Mucosa of gallbladder (tissue), 1 donor: ENCODE results near the gene EEF1A2. TPM values are rescaled to one million over a fixed set of nuclear protein-coding genes. Genes with fewer than 3 reads are reported as not detected.

Experiments
- DNase-seq: peaks from one replicate; pipeline ENCODE4 v3.0.0-alpha.2; 2020; ENCODE audit warnings: low spot score
- total RNA-seq: library from RNA; stranded (reverse); gene quantifications from one replicate; pipeline ENCODE4 v1.2.1, GENCODE V29; 2021
- donor health status: DM: no; HTN: no; CAD: no.

Gene EEF1A2
- total RNA-seq, 1 donor from 2014 or later: 56.3 TPM

DNA sequence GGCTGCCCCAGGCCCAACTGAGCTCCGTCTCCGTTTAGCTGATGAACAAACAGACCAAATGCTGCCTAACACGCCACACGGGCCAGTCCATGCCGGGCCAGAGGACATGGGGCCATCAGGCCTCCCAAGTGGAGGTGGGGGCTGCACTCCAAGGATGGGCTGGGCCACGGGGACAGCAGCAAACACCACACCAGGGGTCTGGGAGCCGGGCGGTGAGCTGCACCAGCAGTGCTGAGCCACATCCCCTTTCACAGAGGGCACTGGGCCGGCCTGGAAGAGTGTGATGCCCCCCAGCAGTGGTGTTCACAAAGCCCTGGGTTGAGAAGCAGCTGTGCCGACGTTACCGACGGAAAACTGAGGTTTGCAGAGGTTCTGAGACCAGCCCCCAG lies 29.2 kb downstream of the EEF1A2 start:
- DNase-seq: no peak

DNA sequence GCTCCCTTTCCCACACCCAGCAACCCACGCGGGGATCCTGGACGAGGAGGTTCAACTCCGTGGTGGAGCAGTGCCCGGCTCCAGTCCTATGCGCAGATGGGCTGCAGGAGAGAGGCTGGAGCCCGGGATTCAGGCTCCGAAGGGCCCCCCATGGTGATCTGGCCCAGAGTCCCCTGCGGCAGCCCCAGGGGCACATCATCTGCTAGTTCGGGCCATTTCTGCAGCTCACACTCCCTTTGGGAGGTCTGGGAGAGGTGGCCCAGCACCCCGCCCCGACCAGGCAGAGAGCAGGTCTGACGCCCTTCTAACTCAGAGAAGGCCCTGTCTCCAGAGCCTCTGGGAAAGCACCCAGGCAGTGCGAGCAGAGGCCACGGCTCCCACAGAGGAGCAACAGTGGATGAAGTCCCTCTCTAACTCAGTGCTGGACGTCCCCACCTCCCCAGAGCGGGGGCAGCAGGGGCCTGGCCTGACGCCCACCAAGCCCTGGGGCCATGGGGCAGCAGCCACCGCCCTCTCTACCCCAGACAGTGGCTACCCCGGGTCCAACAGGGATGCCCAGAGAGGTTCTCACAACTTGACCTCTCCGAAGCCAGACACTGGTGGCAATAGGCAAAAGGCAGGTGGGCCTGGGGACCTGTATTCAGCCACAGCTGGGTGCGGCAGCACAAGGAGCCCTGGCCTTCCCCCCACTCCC lies 29.7 kb downstream of the EEF1A2 start:
- no peak for DNase-seq

DNA sequence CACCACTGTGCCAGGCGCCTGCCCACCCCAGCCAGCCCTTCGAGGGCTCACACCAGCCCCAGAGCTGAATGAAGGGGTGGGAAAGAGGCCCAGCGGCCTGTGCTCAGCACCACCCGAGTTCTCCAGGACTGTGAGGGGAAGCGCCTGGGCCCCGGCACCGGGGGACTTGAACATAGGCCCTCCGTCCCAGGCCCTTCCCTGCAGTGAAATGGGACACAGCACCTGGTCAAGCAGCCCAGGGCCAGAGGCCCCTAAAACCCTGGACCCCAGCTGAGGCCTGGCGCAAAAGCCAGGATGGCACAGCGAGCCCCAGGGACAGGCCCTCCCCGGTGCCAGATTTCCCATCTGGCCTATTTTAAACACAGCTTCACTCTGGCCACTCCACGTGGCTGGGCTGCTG lies 30.5 kb downstream of the EEF1A2 start:
- DNase-seq: no peak

DNA sequence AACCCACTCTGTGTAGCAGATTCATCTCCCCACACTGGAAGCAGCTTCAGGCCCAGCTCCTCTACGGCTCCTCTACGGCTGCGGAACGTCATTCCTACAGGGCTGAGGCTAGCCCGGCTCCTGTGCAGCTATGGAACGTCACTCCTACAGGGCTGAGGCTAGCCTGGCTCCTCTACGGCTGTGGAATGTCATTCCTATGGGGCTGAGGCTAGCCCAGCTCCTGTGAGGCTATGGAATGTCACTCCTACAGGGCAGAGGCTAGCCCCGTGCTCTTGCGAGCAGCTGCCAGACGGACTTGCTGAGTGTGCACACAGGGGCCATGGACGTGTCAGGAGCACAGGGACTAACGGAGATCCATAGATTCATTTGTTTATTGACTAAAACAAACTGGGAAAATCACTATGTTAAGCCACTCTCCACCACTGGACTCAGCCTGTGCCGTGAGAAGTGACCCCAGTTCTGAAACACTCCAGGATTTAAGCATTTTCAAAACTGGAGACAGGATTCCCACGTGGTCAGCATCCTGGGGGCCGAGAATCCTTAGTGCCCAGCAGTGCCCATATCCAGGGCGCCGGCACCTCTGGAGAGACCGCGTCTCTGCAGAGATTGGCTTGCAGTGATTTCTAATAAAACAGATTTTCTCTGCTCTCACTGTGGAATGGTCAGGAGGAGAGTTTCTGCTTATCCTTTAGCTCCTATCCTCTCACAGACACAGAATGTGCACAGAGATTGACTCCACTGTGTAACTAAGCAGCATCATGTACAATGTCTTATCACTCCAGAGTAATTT lies 31.4 kb downstream of the EEF1A2 start:
- no peak for DNase-seq

DNA sequence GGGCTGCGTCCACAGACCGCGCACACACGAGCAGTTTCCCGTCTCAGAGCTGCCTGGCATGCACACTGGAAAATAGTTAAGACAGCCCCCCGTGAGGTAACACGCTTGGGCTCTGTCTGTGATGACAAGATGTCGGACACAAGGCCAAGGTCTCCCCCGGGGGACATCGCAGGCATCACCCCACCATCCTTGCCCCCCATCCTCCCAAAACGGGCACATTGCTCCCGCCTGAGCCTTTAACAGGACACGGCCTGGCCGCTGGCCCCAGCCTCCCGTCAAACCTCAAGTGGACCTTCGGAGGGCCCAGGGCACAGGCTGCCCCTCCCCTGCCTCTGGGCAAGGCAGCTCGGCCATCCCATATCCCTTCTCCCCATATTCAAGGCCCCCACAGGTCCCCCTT lies 32.0 kb downstream of the EEF1A2 start:
- DNase-seq: no peak

DNA sequence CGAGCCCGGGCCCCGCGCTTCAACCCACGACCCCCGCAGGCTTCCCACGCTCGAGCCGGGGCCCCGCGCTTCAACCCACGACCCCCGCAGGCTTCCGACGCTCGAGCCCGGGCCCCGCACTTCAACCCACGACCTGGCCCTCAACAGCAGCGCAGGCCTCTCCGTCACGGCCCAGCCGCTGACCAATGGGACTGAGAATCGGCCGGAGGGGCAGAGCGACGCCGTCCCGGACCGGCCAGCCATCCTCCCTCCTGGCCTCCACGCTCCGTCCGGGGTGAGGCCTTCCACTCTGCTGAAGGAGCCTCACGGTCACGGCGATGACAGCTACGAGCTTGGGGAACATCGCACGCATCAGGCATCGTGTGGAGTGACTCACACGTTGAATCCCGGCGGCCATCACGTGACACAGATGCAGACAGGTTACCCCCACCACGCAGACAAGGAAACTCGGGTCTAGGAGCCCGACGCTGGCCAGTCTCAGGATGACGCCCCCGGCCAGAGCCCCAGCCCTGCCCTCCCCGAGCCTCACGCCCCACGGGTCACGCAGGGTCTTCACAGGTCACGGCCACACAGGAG lies 32.5 kb downstream of the EEF1A2 start:
- no peak for DNase-seq

DNA sequence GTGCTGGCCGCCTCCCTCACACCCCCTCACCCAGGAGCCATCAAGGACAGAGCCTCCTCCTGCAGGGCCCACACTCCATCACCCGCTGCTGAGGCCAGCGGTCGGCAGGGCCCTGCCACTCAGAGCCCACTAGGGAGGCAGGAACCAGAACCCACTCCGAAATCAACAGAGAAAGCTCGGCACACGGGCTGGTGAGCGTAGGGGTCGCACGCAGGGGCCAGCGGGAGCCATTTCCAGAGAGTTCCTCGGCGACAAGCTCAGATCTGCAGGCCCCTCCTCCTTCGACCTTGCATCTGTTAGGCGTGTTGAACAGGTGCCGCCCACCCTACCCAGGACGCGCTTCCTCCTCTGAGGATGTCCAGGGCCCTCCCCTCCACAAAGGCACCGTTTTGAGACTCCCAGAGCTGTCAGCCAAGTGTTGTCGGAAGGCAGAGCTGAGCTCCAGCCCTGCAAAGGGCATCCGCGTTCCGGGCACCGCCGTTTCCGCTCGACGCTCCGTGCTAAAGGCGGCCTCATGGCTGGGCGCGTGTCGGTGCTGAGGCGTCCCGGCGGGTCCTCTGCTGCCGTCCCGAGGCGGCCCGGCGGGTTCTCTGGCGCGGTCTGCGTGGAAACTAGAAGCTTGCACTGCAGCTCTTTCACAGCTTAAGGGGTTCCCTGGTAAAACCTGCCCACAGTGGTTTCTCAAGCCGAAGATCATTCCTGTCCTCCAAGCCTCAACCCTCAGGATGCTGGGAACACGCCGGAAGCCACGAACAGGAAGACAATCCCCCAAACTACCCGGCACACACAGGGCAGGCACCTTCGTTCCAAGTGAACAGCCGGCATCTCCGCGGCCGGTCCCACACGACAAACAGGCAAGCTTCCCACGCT lies 33.3 kb downstream of the EEF1A2 start:
- no peak for DNase-seq

DNA sequence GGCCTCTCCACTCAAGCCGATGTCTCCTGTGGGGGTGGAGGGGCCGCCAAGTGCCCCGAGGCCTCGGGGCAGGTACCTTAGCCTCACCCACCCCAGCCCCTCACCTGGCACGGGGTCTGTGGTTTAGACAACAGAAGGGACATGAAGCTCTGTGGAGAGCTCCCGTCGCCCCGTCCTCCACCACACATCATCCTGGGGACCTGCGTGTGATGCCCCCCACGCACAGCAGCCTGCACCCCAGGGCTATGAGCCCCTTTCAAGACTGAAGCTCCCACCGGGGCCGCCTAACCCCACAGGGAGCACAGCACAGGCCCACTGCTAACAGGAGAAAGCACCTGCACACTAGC lies 34.6 kb downstream of the EEF1A2 start:
- no peak for DNase-seq

DNA sequence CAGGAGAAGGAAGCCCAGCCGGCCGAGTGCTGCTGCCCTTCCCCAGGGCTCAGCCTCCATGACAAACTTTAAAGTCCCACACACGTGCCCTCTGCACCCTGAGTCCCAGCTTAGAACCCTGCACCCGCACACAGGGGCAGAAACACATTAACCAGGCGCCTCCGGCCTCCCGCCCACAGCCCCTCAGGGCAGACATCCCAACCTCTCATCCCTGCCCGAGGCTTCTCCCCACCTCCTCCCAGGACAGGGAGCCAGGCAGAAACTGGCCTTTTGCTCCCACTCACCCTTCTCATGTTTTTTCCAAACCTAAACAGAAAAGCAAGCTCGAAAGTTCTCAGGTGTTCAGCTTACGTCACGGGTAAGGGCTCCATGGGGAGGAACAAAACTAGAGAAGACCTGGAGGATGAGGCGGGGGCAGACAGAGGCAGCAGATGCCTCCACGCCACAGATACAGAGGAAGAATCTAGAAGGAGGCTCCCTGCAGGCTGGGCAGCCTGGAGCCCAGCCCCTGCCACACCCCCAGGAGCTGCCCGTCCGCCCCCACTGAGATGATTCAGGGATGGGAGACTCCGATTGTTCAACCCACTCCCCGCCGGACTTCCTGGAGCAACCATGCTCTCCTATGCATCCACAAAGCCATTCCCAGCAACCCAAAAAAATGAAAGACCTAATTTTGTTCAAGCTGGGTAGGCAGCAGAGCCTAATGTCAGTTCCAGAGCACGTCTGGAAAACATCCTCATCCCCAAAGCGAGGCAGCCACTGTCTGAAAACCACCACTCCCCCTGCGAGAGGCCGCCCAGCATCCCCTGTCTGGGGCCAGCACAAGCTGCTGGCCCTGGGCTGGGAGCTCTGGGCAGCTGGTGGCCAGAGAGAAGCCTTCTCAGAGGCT lies 35.2 kb downstream of the EEF1A2 start:
- DNase-seq: no peak

DNA sequence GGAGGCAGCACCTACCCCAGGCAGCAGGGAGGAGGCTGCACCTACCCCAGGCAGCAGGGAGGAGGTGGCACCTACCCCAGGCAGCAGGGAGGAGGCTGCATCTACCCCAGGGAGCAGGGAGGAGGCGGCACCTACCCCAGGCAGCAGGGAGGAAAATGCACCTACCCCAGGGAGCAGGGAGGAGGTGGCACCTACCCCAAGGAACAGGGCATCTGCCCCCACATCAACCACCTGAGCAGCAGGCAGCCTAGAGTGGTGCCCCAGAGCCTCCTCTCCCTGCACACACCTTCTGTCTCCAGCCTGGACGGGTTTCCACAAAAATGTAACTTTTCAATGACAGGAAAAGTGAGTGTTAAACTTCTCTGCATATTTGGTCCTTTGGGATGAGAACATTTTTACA lies 36.6 kb downstream of the EEF1A2 start:
- DNase-seq: no peak

DNA sequence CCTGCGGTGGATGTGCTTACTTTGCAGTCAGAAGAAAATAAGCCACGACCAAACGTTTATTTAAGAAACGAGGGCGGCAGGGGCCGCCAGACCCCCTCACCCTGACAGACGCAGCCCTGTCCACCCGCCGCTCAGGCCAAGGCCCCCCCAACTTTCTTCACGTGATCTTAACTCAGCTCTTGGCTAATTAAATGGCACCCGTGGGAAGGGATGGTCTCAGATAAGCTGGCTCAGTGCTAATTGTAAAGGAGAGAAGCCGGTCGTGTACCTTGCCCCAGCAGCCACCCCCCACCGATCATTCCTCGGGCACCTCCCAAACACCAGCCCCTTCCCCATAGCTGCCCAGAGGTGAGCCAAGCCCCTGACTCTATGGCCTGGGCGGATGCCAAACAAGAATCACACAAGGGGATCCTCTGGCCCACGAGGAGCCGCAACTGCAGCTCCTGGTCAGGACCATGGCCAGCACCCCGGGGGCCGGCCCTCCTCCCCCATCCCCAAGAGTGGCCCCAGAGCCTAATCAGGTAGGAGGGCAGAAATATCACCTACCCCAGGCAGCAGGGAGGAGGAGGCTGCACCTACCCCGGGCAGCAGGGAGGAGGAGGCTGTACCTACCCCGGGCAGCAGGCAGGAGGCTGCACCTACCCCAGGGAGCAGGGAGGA lies 37.6 kb downstream of the EEF1A2 start:
- no peak for DNase-seq

DNA sequence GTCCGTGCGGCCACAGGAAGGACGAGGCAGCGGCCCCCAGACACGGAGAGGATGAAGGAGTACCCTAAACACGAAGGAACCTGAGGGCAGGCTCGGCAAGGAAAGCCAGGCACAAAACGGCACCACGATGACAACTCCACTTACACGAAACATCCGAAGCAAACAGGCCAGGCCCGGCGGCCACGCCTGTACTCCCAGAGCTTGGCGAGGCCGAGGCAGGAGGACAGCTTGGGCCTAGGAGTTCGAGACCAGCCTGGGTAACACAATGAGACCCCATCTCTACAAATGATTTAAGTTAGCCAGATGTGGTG lies 39.9 kb downstream of the EEF1A2 start:
- no peak for DNase-seq

DNA sequence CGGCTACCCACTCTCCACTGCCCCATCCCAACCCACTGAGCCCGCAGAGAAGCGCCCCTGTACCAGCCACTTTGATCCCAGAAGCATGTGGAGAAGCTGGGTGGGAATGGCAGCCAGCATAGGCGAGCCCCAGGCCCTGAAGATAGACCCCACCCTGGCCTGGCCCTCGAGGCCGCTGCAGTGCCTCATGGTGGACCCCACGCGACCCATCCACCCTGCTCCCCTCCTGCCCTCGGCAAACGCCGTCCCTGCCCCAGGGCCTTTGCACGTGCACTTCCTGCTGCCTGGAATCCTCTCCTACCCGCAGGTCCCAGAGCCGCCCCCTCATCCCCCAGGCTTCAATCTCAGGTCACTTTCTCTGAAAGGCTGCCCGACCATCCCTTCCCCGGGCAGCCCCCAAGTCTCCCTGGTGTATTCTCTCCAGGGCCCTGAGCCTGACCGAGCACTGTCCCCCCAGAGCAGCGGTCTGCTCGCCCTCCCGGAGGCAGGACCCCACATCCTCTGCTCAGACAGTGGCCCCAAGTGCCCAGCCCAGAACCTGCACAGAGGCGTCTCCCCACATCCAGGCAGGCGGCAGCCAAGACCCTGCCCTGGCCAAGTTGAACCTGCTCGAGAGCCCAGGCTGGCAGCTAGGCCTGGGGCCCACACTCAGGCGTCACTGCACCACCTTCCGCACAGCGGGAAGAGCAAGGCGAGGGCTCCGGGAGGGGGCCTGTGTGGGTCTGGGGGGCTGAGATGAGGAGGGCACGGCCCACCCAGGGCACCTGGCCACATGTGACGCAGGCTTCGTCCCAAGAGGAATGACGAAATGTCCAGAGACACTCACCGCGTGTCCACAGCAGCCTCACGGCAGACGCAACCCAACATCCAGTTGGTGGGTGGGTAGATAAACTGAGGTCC lies 40.5 kb downstream of the EEF1A2 start:
- no peak for DNase-seq

DNA sequence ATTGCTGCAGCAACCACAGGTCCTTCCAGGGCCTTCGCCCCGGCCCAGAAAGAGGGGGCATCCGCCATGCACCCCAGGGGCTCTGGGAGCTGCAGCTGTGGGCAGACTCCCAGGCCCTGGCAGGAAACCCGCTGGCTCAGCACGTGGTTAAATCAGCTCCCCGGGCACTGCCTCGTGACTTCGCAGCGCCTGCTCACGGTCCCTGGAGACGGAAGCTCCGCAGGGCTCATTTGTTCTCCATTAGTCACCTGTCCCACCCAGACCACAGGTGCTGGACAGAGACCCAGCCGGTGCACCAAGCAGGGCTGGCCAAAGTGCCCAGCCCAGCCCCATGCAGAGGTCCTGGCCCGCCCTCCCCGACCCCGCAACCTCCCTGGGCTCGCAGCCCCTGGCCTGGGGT lies 41.1 kb downstream of the EEF1A2 start:
- no peak for DNase-seq

DNA sequence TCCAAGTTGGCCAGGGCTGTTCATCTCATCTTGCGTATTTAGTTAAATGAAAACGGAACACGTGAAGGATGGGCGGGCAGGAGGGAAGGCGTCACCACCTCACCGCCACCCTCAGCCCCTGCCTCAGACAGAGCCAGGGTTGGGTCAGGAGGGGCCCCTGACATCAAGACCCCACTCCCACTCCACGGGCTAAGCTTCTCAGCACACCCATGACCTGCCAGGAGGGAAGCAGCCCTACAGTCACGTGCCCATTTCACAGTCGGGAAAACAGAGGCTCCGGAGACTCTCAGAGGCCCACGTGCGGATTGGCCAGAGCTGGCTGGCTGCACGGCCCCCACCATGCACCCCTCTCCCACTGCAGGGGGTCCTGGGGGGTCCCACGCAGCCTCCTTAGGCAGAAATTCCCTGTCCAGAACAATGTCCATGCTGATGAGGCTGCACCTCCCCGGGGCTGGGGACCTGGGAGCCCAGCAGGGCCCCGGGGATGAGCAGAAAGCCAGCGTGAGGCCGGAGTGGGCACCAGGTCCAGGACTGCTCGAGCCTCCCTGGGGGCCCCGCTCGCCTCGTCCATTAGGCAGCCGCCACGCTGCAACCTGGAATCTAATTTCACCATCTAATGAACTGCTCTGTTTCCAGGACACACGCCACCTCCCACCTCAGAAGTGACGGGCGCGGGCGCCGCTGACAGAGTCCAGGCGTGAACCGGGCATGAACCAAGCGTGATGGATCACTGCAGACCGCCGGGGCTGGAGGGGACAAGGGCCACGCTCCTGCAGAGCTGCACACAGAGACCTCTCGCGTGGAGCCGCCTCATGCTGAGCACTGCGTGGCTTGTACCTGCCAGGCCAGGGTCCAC lies 42.2 kb downstream of the EEF1A2 start:
- DNase-seq: no peak

DNA sequence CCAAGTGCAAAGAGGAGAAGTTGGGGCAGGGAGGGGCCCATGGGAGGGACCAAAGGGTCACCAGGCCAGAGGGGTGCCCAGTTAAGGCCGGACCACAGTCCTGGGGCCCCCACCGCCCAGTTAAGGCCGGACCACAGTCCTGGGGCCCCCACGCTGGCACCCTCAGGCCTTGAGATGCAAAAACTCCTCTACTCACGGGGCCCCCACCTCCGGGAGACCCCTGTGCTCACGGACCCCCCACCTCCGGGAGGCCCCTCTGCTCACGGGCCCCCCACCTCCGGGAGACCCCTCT lies 43.4 kb downstream of the EEF1A2 start:
- DNase-seq: no peak

DNA sequence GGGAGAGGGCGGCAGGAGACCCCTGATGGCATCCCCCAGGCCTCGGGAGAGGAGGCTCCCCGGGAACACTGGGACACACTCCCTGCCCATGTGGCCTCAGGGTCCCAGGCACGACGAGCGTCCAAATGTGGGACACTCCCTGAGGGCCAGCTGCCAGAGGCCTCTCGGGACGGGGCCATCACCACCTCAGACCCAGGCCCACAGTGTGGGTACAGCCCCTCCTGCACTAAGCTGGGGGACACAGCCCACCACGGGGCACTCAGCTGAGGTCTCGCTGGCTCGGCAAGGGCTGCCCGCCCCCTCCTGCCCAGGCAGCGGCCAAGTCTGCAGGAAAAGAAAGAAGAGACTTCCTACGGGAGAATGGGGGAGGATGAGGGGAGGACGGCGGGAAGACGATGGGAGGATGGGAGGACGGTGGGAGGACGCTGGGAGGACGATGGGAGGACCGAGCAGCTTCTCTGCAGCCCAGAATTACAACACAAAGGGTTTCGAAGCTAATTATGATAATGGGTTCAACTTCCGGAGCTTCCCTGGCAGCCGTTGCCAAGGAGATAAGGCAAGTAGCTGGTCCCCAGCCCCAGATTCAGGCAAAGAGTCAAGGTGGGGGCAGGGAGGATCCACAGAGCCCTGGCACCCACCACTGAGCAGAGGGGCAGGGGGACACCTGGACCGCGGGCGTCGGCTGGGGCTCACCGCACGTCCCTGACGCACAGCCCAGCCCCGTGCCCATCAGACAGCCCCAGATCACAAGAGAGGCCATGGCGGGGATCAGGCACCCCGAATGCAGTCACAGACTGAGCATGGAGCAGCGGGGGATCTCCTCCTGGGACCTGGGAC lies 43.9 kb downstream of the EEF1A2 start:
- DNase-seq: no peak

DNA sequence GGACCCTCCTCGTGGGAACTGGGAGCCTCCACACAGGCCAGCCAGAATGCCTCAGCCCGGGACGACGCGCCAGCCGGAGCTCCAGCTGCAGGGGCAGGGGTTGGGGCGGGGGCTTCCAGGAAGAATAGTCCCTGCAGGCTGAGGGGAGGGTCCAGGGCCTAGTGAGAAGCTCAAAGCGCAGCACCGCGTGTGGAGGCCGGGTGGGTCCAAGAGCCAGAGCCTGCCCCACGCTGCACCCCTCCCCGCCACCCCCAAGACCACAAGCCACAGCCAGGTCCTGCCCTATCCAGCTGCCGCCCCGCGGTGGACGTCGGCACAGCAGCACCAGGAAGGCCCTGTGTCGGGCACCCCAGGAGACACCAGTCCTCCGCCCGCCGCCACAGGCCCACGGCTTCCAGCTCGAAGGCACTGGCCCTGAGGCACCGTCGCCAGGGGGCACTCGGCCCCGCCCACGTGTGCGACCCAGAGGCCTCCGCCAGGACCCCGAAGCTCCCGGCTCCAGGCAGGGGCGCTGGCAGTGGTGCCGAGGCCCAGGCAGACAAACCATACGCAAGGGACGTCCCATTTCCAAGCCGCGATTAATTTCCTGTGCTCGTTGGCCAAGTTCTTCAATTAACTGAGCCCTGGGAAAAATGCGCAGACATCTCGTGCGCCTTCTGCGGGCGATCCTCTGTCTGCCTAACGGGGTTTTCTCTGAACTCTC lies 45.9 kb downstream of the EEF1A2 start:
- DNase-seq: no peak
